Regular cardiac myocyte (primary cell): Measurements from ENCODE around the gene RASAL1. TPM values are rescaled to one million over a fixed set of nuclear protein-coding genes. Genes with fewer than 3 reads are reported as not detected.

Experiments used
- total RNA-seq: library from RNA; depleted of rRNA; stranded (reverse); fragments of >200 nt; gene quantifications from 2 replicates; pipeline ENCODE4 v1.2.3, GENCODE V29; 2014

The RASAL1 gene, protein sequence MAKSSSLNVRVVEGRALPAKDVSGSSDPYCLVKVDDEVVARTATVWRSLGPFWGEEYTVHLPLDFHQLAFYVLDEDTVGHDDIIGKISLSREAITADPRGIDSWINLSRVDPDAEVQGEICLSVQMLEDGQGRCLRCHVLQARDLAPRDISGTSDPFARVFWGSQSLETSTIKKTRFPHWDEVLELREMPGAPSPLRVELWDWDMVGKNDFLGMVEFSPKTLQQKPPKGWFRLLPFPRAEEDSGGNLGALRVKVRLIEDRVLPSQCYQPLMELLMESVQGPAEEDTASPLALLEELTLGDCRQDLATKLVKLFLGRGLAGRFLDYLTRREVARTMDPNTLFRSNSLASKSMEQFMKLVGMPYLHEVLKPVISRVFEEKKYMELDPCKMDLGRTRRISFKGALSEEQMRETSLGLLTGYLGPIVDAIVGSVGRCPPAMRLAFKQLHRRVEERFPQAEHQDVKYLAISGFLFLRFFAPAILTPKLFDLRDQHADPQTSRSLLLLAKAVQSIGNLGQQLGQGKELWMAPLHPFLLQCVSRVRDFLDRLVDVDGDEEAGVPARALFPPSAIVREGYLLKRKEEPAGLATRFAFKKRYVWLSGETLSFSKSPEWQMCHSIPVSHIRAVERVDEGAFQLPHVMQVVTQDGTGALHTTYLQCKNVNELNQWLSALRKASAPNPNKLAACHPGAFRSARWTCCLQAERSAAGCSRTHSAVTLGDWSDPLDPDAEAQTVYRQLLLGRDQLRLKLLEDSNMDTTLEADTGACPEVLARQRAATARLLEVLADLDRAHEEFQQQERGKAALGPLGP
- not detected in 2 replicates for total RNA-seq

DNA sequence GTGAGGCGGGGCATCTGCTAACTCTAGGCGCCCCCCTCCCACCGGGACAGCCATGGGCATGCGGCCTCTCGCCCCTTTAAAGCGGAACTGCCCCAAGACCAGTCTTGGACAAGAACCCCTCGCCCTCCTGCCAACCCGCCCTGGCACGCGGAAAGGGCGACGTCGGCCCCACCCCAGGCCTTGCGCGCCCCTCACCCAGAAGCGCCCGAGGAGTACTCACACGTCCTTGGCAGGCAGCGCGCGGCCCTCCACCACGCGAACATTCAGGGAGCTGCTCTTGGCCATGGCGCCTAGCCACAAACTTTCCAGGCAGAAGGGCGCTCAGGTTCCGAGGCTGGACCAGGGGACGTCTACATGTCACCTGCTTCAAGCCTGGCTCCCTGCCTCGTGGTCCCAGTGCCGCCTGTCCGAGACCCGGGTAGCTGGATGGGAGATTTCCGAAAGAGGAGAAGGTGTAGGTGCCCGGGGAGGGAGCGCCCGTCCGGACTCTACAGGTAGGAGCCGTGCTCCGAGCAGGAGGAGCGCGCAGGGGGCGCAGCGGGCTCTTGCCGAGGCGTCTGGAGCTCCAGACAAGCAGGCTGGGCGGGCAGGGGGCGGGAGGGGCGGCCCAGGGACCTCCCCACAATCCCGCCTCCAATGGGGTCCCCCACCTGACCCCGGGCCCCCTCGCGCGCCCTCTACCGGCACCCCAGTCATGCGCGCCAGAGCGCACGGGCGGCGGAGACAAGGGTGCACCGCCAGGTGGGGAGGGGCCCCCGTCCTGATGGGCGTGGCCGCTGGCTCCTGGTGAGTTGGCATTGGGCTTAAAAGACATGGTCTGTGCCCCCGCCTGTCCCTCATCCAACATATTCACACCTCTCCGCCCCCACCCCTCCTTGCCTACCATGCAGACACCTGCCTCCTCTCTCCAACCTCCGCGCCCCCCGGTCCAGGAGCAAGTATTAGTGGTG lies at the start of gene RASAL1:
Gene RASAL1 (minus strand): TSS at position 584 of the 950 bp plus-strand sequence. CDS start 299 bp downstream, at position 285.

DNA sequence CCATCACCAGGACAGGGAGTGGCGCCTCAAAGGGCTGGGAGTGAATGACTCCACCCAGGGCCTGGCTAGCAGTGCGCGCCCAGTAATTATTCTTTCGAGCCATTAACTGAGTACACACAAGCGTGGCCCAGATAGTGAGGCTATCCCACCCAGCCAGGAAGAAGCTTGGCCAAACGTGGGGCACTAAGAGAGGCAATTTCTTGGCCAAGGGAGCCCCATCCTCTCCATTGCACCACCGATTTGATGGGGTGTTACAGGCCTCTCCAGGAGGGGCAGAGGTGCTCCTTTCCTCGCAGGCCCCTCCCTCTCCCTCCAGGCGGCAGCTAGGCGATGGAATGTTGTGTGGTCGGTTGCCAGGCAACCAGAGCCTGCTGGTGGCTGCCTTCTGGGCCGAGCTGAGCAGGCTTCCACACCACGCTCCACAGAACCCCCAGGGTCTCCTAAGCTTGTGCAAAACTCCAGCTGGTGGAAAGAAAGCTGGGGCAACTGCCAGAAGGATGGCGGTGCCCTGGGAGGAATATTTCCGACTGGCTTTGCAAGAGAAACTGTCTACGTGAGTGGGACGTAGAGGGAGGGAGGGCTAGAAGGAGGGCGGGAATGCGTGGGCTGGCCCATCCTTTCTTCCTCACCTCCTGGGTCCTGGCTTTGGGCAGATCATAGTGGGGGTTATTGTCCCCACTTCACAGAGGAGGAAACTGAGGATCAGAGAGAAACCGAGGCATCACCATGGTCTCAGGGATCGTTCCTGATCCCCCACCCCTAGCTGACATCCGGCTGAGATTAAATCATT lies 14.0 kb upstream of the RASAL1 start, which contains the start of gene CFAP73:
Gene CFAP73 (plus strand): TSS at position 364 of the 790 bp plus-strand sequence. CDS start 134 bp downstream, at position 498.

DNA sequence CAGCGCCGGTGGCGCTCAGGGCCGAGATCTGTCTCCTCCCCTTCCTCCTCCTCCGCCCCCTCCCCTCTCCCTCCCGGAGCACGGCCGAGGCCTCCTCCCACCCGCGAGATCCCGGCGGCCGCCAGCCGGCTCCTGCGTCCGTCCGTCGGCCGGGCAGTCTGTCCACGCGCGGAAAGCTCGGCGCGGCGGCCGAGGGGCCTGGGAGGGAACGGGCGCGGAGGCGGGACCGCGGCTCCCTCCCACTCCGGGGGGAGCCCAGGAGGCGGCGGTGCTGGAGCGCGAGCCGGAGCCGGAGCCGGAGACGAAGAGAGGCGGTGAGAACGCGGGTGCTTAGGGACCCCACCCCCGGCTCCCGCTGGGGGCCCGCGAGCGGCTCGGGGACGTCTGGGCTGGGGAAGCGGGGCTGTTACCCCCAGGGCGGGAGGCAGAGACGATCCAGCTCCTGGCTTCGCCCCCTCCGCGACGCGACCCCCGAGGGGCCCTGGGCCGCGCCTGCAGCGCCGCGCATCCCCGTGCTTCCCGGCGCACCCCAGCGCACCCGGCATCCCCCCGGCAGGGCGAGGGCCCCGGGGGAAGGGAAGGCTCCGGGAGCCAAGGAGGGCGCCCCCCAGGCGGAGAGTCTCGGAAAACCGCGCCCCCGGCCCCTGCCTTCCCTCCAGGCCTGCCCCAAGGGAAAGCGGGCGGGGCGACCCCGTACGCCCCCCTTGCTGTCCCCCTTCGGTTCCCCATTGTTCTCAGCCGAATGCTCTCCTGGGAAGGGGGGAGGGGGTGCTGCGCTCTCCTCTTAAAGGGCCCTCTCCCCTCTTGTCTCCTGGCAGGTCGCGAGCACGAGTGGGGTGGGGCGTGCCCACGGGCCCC lies 78.7 kb downstream of the RASAL1 start, which contains the start of gene DTX1:
Gene DTX1 (plus strand): TSS at position 100 of the 858 bp plus-strand sequence. CDS start 1,463 bp downstream, outside the sequence.

Other genes starting within 250 kb of the RASAL1 start
- 0.77 and 2.8 TPM in 2 replicates for gene OAS1, start 228.8 kb downstream of the RASAL1 start, total RNA-seq
- 3.4 and 9.2 TPM in 2 replicates for gene OAS3, start 197.3 kb downstream of the RASAL1 start, total RNA-seq
- gene OAS2, start 157.2 kb downstream of the RASAL1 start, total RNA-seq, result 2.3 and 3.1 TPM in 2 replicates
- gene DTX1, start 79.0 kb downstream of the RASAL1 start, total RNA-seq, result under 0.01 and 0.28 TPM in 2 replicates
- not detected in 2 replicates for gene CFAP73, start 14.0 kb upstream of the RASAL1 start, total RNA-seq
- gene DDX54, start 49.7 kb upstream of the RASAL1 start, total RNA-seq, result 24.8 and 49.8 TPM in 2 replicates
- gene RITA1, start 50.0 kb upstream of the RASAL1 start, total RNA-seq, result 17.8 and 22.0 TPM in 2 replicates
- gene TPCN1, start 85.7 kb upstream of the RASAL1 start, total RNA-seq, result 14.6 and 20.6 TPM in 2 replicates
- gene SLC8B1, start 199.3 kb upstream of the RASAL1 start, total RNA-seq, result 12.1 and 20.9 TPM in 2 replicates
- gene PLBD2, start 222.8 kb upstream of the RASAL1 start, total RNA-seq, result 22.0 and 59.2 TPM in 2 replicates